ENCODE results near the gene DEDD2.

Gene DEDD2

GRCh38 chr19:42235181-42235580 is 17.7 kb upstream of the DEDD2 start:
- Mint-ChIP-seq H3K4me1 (peaks cover 11% of the 10 kb centered on the region), H3K27ac (peak overlapping the region; percentile 94), H3K9me3 (no peaks in the 10 kb centered on the region), H3K27me3 (ENCODE audit: low read depth, poor library complexity) (no peaks in the 10 kb centered on the region), H3K36me3 (ENCODE audit: low read depth) (peaks cover 62% of the 10 kb centered on the region), H3K4me3 (no peak overlapping the region)
- DNase-seq, result no peak
- TF ChIP-seq CTCF (IDR thresholded peaks at IDR 0.05), result no peak

DNA sequence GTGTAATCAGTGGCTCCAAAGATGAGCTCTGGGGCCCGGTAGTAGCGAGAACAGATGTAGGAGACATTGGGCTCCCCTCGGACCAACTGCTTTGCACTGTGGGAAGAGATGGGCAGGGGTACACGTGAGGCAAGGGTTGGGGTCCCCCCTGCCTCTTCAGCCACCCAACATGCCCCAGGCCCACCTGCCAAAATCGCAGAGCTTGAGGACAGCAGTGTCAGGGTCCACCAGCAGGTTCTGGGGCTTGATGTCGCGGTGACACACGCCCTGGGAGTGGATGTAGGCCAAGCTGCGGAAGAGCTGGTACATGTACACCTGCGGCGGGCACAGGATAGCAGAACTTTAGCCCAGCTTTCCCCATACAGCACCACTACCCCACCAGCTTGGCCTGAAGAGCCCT is 16.9 kb upstream of the DEDD2 start:
- H3K4me1 Mint-ChIP-seq, result peaks cover 13% of the 10 kb centered on the region
- no peak for DNase-seq
- H3K27me3 Mint-ChIP-seq (ENCODE audit: low read depth, poor library complexity), result no peaks in the 10 kb centered on the region
- peaks cover 62% of the 10 kb centered on the region for H3K36me3 Mint-ChIP-seq (ENCODE audit: low read depth)
- H3K4me3 Mint-ChIP-seq, result no peak overlapping the region
- no peak overlapping the region for H3K27ac Mint-ChIP-seq
- no peaks in the 10 kb centered on the region for H3K9me3 Mint-ChIP-seq
- TF ChIP-seq CTCF (IDR thresholded peaks at IDR 0.05), result no peak

DNA sequence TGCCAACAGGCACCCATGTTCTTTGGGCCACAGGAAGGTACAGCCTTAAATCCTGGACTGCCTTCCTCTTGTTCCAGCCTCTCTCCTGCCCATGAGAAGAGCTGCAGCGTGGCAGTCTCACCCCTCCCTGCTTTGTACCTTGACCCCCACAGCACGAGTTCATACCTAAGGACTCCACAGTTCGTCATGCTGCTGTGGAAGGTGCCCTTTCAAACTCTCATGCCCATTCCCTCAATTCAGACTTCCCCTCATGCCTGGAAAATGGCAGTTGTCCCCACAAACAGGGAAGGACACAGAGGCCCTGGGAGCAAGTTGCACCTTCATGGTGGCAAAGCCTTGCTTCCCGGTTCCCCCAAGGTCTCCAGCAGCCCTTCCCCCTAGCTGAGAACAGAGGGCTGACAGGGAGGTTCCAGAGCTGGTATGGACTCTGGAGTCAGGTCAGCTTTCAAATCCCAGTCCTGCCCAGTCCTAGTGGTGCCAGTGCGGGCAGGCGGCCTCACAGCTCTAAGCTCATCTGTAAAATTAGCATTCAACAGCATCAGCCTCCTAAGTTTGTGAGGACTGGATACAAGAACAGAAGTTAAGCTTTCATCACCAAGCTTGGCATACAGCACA is 16.3 kb upstream of the DEDD2 start:
- Mint-ChIP-seq H3K9me3 (no peaks in the 10 kb centered on the region), H3K36me3 (ENCODE audit: low read depth) (peaks cover 58% of the 10 kb centered on the region), H3K27me3 (ENCODE audit: low read depth, poor library complexity) (no peaks in the 10 kb centered on the region), H3K4me3 (no peak overlapping the region), H3K27ac (peak overlapping the region; percentile 46), H3K4me1 (peaks cover 19% of the 10 kb centered on the region)
- no peak for DNase-seq
- TF ChIP-seq CTCF (IDR thresholded peaks at IDR 0.05), result no peak

DNA sequence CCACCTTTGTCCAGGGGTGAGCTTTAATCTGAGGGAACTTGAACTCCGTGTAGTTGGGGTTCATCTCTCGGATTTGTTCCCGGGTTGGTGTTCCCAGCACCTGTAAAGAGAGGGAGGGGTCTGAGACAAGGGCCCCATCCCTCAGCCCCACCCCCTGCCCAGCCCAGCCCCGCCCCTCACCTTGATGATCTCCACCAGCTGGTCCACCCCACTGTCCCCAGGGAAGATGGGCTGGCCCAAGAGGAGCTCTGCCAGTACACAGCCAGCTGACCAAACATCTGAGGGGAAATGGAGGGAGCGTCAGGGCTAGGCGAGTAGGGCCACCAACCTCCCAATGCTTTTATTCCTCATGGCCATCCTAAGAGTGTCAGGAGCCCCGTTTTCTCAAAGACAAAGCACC is 15.6 kb upstream of the DEDD2 start:
- Mint-ChIP-seq H3K36me3 (ENCODE audit: low read depth) (peaks cover 59% of the 10 kb centered on the region), H3K27me3 (ENCODE audit: low read depth, poor library complexity) (no peaks in the 10 kb centered on the region), H3K27ac (peak overlapping the region; percentile 46), H3K4me3 (no peak overlapping the region), H3K4me1 (peaks cover 21% of the 10 kb centered on the region), H3K9me3 (no peaks in the 10 kb centered on the region)
- no peak for DNase-seq
- no peak for TF ChIP-seq CTCF (IDR thresholded peaks at IDR 0.05)

GRCh38 chr19:42232435-42232834 is 15.0 kb upstream of the DEDD2 start:
- DNase-seq, result no peak
- peaks cover 64% of the 10 kb centered on the region for H3K36me3 Mint-ChIP-seq (ENCODE audit: low read depth)
- H3K4me1 Mint-ChIP-seq, result peaks cover 21% of the 10 kb centered on the region
- no peak overlapping the region for H3K4me3 Mint-ChIP-seq
- no peaks in the 10 kb centered on the region for H3K27me3 Mint-ChIP-seq (ENCODE audit: low read depth, poor library complexity)
- TF ChIP-seq CTCF (IDR thresholded peaks at IDR 0.05), result no peak
- H3K9me3 Mint-ChIP-seq, result no peaks in the 10 kb centered on the region
- peak overlapping the region; percentile 45 for H3K27ac Mint-ChIP-seq

DNA sequence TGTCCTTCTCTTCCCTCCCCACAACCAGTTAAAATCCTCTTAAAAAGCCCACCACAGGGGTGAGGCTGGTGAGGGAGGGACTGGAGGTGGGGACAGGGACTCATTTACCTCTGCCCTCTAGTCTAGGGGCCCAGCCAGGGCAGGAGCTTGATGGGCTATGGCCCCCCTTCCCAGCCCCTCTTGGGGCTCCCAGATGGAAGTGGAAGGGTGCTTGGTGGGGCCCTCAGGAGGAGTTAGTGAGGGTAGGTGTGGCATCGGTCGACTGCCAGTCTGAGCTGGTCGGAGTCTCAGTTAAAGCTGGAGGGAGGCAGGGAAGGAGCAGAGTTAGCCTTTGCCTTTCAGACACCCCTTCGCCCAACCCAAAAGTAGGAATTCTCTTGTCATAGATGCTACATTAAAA is 13.1 kb upstream of the DEDD2 start:
- Mint-ChIP-seq H3K9me3 (no peaks in the 10 kb centered on the region), H3K4me1 (peaks cover 21% of the 10 kb centered on the region), H3K27me3 (ENCODE audit: low read depth, poor library complexity) (peaks cover 4% of the 10 kb centered on the region), H3K4me3 (no peak overlapping the region), H3K36me3 (ENCODE audit: low read depth) (peaks cover 65% of the 10 kb centered on the region), H3K27ac (no peak overlapping the region)
- TF ChIP-seq CTCF (IDR thresholded peaks at IDR 0.05), result no peak
- no peak for DNase-seq

All from nephron progenitor cell (in vitro differentiated cells).